Tongue (tissue), 2 donors: ENCODE results near the gene AP2A2. TPM values are rescaled to one million over a fixed set of nuclear protein-coding genes. Genes with fewer than 3 reads are reported as not detected.

Experiments
- DNase-seq: peaks from one replicate; pipeline ENCODE4 v3.0.0-alpha.2; 2015
- total RNA-seq: library from RNA; depleted of rRNA; stranded (reverse); fragments of >200 nt; gene quantifications from one replicate; pipeline ENCODE4 v1.2.3, GENCODE V29; 2014

The AP2A2 gene
- total RNA-seq, 1 donor from 2014 or later = 28.6 TPM

GRCh38 chr11:1030086-1030485 lies 104.4 kb downstream of the AP2A2 start:
- DNase-seq = no peak

DNA sequence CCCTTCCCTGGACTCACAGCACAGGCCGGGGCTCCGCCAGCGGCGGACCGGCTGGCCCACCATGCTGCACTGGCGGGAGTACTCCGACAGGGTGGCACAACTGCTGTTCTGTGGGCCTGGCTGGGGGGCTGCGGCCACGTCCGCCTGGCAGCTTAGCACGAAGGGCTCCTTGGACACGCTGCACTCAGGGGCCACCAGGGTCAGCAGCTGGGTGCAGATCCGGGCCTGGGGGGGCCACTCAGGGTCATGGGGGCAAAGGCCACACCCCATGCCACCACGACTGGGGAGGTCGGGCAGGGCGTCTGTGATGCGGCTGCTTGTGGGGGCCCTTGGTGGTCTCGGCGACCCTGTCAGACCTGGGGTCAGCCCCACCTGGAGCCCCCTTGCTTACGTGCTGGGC lies 104.9 kb downstream of the AP2A2 start:
- DNase-seq = no peak

- no peak for DNase-seq
Observed at GRCh38 chr11:1031121-1031899, 105.6 kb downstream of the AP2A2 start.

DNA sequence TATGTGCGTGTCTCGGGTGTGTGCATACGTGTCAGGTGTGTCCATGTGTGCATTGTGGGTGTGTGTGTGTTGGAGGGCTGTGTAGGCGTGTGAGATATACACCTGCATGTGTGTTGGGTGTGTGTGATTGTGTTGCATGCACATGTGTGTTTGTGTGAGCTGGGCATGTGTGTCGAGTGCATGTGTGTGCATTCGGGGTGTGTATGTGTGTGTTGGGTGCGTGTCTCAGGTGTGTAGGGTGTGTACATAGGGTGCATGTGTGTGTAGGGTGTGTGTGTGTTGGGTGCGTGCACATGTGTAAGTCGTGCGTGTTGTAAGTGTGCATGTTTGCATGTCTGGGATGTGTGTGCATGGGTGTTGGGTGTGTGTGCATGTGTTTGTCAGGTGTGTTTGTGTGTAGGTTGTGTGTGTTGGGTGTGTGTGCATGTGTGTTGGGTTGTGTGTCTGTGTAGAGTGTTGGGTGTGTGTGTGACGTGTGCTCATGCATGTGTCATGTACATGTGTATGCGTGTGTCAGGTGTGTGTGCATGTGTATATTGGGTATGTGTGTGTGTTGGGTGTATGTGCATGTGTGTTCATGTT lies 106.7 kb downstream of the AP2A2 start:
- DNase-seq = no peak

- no peak for DNase-seq
Observed at GRCh38 chr11:1033016-1033798, 107.5 kb downstream of the AP2A2 start.

- no peak for DNase-seq
Observed at GRCh38 chr11:1034001-1034400, 108.3 kb downstream of the AP2A2 start.

DNA sequence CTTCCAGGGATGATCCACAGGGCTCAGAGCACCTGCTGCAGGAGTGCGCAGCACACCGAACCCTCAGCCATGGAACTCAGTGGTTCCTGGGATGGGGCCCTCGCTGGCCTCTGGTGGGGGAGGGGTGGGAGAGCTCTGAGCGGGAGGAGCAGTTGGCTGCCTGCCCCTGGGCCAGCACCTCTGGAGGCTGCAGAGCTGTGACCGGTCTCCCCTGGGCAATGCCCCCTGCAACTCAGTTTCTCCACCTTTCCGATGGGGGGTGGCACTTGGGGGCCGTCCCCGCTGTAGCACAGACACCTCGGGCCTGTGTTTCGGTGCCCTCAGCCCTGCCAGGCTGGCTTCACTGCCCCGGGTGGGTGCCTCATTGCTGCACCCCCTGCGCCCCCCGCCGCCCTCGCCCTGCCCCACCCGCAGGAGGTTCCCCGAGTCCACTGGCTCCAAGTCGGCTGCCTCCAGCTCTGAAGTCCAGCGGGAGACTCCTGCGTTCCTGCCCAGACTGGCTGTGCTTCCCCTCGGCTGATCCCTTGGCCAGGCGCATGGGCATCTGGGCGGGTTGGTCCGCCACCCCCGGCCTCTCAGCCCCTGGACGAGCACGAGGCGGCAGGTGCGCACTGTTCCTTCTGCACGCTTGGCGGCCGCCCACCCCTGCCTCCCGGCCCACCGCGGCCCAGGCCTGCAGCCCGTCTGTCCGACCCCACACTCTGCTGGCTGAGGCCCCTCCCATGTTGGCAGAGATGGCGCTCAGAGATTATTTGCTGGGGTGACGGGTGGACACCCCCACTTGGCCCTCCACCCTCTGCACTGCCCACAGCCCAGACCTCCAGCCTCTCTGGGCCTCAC lies 109.0 kb downstream of the AP2A2 start:
- no peak for DNase-seq

GRCh38 chr11:1035577-1036283 lies 110.1 kb downstream of the AP2A2 start:
- DNase-seq = no peak

DNA sequence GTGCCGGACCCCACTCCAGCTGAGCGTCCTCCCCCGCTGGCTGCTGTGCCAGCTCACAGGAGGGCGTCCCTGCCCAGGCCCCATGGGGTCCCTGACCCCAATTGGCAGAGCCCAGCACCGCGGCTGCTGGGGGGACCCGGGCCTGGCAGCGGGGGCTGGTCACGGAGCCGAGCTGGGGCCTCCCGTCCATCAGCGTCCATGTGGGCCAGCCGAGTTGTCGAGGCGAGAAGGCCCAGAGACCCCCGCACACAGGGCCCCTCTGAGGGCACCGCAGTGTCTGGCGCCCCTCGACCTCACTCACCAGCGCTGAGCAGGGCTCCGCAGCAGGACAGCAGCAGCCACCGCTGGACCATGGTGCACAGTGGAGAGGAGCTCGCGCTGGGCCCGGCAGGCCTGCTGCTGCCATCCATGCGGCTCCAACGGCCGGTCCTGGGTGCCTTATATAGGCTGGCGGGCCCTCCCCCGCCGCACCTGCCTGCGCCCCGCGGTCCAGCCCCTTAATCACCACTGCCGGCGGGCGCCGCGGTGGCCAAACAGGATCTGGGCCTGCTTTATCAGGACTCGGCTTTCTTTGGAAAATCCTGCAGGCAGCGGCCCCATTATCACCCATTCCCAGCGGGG lies 110.7 kb downstream of the AP2A2 start, which contains the start of gene MUC6:
TSS of gene MUC6 (minus strand) at position 416 of the 621 bp plus-strand sequence. CDS start at position 353, 63 bp downstream.
- no peak for DNase-seq

GRCh38 chr11:1036931-1037330 lies 111.3 kb downstream of the AP2A2 start:
- DNase-seq = no peak

DNA sequence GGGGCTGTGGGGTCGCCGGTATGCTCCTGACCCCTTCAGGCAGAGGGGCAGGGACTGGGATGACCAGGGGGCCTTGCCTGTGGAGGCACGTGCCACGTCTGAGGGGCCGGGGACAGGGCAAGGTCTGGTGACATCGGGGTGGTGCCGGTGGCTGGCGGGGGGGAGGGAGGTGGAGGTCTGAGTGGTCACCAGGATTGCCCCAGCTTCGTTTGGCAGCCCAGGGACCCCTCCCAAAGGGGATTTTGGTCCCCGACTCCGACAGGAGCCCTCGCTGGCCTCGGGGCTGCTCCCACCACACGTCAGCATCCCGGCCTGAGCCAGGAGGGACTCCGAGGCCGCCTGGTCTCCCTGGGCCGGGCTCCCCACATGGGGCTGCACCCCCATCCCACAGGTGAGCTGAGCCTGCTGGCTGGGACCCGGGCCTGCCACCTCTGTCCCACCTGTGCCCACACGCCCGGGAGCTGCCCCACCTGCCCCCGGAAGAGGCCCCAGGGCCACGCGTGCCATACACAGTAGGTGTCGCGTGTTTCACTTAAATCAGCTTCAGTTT lies 111.9 kb downstream of the AP2A2 start:
- no peak for DNase-seq

GRCh38 chr11:1038361-1038760 lies 112.7 kb downstream of the AP2A2 start:
- no peak for DNase-seq

- no peak for DNase-seq
Observed at GRCh38 chr11:1038921-1039320, 113.3 kb downstream of the AP2A2 start.

DNA sequence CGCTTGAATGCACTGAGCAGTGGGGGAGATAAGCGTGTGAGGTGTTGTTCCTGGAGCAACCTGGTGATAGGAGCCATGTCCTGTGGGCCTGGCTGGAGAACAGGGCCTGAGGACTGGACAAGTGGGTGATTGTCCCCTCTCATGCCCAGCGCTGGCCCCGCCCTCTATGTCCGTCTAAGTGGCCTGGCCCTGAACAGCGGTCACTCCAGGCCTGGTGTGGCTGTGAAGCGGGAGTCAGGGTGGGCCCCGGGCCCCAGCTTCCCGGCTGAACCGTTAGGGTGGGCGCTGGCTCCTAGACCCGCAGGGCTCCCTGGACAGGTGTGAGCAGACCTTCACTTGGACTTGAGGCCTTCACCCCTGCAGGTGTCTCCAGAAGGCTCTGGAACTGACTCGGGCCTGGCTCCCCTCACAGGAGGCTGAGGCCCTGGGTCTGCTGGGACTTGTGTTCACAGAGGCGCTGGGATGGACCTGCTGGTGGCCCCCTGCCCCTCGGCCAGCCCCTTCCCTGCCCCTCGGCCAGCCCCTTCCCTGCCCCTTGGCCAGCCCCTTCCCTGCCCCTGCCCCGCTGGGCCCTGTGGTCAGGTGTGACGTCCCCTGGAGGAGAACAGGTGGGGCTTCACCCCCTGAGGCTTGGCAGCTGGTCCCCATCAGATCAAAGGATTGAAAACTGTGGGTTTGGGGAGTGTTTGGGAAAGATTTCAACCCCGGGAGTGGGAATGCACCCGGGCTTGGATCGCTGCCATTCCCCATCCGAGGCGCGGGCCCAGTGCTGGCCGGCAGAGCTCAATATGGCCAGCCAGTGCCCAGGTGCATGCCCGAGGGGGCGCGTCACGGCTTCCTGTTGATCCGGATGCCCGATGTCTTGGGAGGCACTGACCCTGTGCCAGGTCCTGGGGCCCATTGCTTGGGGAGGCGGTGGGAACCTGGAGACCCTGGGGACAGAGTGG lies 114.1 kb downstream of the AP2A2 start:
- no peak for DNase-seq

DNA sequence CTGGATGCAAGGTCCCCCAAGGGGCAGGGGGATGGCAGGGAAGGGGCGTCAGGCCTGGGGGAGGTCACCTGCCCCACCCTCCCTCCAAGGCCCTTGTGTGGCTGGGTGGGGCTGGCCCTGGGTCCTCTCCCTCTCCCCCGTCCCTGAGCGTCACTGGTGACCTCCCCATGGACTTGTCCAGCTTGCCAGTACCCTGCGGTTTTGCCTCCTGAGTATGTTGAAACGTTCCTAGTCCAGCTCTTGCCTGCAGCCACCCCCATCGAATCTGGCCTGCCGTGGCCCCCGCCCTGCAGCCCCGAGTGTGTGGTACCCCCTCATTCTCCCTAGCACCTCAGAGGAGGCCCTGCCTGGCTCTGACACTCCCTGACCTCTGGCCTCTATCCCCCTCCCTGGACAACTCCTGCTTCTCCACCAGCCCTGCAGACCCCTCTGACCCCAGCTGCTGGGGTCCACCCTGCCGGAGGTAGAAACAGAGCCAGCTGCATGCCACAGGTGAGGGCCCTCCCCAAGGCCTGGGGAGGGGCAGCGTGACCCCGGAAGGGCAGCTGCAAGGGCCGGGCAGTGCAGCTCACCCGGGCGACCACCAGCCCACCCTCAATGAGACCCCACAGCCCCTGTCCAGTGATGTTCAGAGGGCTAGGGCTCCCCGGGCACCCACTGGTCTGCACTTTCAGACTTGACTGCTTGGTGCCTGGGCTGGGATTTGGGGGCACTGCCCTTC lies 114.9 kb downstream of the AP2A2 start:
- no peak for DNase-seq

DNA sequence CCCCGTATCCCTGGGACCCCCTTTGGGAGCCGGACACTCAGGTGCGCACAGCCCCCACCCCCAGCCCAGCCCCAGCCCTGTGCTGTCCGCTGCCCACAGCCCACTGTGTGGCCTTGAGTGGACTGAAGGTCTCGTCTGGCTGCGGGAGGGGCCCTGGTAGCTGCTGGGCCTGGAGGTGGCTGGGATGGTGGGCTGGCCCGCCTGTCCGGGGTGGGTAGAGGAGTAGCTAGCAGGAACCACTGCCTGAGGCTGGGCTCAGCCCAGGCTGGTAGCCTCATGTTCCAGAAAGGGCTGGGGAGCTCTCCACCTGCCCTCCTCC lies 115.4 kb downstream of the AP2A2 start:
- DNase-seq = no peak

- no peak for DNase-seq
Observed at GRCh38 chr11:1041471-1041870, 115.8 kb downstream of the AP2A2 start.

GRCh38 chr11:1041936-1042608 lies 116.4 kb downstream of the AP2A2 start:
- DNase-seq = no peak
